ENCODE results near the gene ACMSD.

DNA sequence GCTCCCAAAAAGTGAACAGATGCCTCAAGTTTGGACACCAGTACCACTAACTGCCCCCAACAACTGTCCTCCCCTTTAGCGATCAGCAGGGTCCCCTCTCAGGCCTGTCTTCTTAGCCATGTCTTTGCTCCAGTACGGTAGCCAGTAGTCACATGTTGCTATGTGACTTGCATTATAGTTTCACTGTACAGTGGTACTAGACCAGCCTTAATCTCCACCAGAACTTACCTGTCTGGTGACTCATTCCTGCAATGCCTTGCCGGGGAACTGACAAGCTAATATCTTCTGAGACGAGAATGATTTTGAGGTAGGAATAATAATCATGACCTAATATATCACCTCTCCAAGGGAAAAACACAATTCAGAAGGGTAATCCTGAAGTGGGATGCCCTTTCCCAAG lies 23.7 kb downstream of the ACMSD start:
- TF ChIP-seq ZNF350 (CRISPR knock-in tag; IDR thresholded peaks at IDR 0.05; ENCODE audit: borderline replicate concordance, low read depth) (no peak), SMAD1 (CRISPR knock-in tag; IDR thresholded peaks at IDR 0.05; ENCODE audit: borderline replicate concordance, low read depth) (no peak), TAF1 (CRISPR knock-in tag; IDR thresholded peaks at IDR 0.05) (no peak), RBAK (CRISPR knock-in tag; IDR thresholded peaks at IDR 0.05) (no peak)
